Gastrocnemius medialis (tissue), 4 donors: ENCODE results near the gene RCL1.

ENCODE experiments used
- CTCF ChIP-seq, 5 experiments: fragments of 450-650 bp in 3 of 5; fragments of 200-600 bp in 2 of 5; sonication (generic) in 2 of 5; IDR thresholded peaks in 4 of 5; conservative IDR thresholded peaks in 1 of 5; 1 replicate in 4 of 5; 2 replicates in 1 of 5; pipeline ENCODE4 v1.5.1; 2016 to 2019; ENCODE audit warnings: antibody characterized with exemption in 5 of 5, mild to moderate bottlenecking in 3 of 5, moderate library complexity in 3 of 5
- POLR2A ChIP-seq, 2 donors: fragments of 450-650 bp; IDR thresholded peaks; one replicate each; pipeline ENCODE4 v1.6.1; 2017; ENCODE audit warnings: antibody characterized with exemption in 2 of 2, mild to moderate bottlenecking in 2 of 2, moderate library complexity in 2 of 2

- TF ChIP-seq CTCF (IDR thresholded peaks at IDR 0.05 in 4 of 5, conservative IDR thresholded peaks at IDR 0.05 in 1 of 5), result no peak
- no peak for TF ChIP-seq POLR2A (IDR thresholded peaks at IDR 0.05)
These were observed 99.9 kb downstream of the RCL1 start for GRCh38 chr9:4892501-4893194.
